ENCODE measurements around the gene HES6.

Gene HES6

DNA sequence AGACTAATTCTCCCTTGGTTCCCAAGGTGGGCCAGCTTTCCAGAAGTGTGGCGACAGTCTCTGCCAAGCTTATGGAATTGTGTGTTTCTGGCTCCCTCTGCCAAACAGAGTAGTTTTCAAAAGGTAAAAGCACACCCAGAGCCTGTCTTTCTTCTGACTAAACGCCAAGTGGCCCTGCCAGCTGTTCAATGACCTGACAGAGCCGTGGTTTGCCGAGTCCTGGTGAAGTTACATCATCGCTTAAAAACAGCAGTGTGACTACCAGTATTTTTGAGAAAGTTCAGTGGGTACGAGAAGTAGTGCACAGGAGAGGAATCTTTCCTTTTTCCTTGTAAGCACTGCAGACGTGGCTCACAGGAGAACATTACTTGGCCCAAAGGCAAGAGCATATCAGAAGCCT lies 46.7 kb upstream of the HES6 start:
- TF ChIP-seq SIN3A (IDR thresholded peaks at IDR 0.05; ENCODE audit: borderline replicate concordance, insufficient read depth, low read length): no peak
- TF ChIP-seq, protein P1, sequence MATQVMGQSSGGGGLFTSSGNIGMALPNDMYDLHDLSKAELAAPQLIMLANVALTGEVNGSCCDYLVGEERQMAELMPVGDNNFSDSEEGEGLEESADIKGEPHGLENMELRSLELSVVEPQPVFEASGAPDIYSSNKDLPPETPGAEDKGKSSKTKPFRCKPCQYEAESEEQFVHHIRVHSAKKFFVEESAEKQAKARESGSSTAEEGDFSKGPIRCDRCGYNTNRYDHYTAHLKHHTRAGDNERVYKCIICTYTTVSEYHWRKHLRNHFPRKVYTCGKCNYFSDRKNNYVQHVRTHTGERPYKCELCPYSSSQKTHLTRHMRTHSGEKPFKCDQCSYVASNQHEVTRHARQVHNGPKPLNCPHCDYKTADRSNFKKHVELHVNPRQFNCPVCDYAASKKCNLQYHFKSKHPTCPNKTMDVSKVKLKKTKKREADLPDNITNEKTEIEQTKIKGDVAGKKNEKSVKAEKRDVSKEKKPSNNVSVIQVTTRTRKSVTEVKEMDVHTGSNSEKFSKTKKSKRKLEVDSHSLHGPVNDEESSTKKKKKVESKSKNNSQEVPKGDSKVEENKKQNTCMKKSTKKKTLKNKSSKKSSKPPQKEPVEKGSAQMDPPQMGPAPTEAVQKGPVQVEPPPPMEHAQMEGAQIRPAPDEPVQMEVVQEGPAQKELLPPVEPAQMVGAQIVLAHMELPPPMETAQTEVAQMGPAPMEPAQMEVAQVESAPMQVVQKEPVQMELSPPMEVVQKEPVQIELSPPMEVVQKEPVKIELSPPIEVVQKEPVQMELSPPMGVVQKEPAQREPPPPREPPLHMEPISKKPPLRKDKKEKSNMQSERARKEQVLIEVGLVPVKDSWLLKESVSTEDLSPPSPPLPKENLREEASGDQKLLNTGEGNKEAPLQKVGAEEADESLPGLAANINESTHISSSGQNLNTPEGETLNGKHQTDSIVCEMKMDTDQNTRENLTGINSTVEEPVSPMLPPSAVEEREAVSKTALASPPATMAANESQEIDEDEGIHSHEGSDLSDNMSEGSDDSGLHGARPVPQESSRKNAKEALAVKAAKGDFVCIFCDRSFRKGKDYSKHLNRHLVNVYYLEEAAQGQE (IDR thresholded peaks at IDR 0.05; ENCODE audit: insufficient read depth in 1 of 2, low read depth in 2 of 2, low read length in 2 of 2): no peak

DNA sequence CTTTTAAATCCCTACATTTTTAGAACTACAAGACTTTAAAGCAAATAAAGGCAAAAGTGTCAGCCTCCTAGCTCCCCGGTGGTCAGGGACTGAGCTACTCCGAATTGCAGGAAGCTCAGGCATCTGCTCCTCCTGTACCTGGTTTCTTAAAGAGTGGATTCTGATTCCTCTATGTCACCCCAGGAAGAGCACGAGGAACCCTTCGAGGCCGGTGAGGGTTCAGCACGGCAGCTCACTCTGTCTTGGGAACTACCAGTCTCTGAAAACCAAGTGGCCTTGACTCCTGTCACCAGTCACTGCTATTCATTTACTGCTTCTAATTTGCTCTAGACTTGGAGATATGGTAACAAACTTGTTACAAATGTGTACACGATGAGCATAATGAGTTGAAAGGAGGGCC lies 46.3 kb upstream of the HES6 start:
- TF ChIP-seq FOXP2 (optimal IDR thresholded peaks at IDR 0.05; ENCODE audit: borderline replicate concordance, extremely low read depth, extremely low read length, insufficient read depth): no peak
- no peak for TF ChIP-seq SIN3A (IDR thresholded peaks at IDR 0.05; ENCODE audit: borderline replicate concordance, insufficient read depth, low read length)
- no peak for TF ChIP-seq TAF1 (IDR thresholded peaks at IDR 0.05; ENCODE audit: borderline replicate concordance, insufficient read depth, low read length)
- TF ChIP-seq POLR2AphosphoS5 (IDR thresholded peaks at IDR 0.05; ENCODE audit: low read depth, low read length): no peak
- TF ChIP-seq, protein P1 (IDR thresholded peaks at IDR 0.05; ENCODE audit: insufficient read depth in 1 of 2, low read depth in 2 of 2, low read length in 2 of 2): no peak

DNA sequence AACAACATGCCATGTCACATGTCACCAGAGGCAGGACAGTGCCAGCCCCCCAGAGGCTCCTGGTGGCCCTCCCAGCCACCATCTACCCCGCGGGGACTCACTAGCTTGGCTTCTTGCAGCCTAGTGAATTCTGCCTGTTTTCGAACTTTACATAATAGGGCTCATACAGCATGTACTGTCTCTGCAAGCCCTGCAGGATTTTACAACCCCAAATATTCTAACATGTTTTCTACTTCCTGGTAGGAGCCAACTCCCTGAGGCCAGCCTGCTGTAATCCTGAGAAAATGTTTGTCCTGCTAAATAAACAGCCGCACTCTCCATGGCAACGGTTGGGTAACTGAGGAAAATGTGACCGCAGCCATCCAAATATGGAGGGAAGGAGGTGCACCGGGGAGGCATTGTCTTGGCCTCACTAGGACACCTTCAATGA lies 45.8 kb upstream of the HES6 start:
- TF ChIP-seq TAF1 (IDR thresholded peaks at IDR 0.05; ENCODE audit: borderline replicate concordance, insufficient read depth, low read length) (no peak), SIN3A (IDR thresholded peaks at IDR 0.05; ENCODE audit: borderline replicate concordance, insufficient read depth, low read length) (no peak), FOXP2 (optimal IDR thresholded peaks at IDR 0.05; ENCODE audit: borderline replicate concordance, extremely low read depth, extremely low read length, insufficient read depth) (no peak), POLR2AphosphoS5 (IDR thresholded peaks at IDR 0.05; ENCODE audit: low read depth, low read length) (no peak; the same call in 1 of the 2 replicates)
- TF ChIP-seq, protein P1 (IDR thresholded peaks at IDR 0.05; ENCODE audit: insufficient read depth in 1 of 2, low read depth in 2 of 2, low read length in 2 of 2): no peak

DNA sequence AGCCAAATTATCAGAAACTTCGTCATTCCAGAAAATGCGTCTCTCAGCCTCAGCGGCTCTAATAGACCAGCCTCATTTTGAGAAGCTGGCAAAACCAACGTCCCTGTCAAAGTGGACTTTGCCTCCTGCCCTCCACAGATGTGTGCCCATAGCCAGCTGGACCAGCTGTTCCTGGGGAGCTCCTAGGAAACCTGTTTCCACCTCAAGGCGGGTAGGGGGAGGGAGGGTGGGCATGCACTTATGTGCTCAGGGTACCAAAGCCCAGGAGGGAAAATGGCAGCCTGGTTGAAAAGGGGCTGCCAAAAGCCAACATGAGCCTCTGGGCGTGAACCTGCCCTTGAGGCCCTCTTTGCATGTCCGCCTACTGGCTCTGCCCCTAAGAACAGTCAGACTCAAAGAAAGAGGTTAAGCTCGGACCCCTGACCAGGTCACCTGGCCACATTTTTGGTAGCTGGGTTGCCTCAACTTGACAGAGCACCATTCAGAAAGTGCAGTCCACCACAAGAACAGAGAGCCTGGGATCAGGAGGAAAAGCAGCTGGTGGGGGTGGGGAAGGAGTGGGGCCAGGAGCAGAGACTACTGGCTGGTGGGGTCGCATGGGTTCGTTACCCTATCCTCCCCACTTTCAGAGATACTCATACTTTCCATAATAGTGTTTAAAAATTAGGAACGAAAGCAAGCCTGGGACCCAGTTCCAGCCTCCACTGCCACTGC lies 45.1 kb upstream of the HES6 start:
- TF ChIP-seq FOXP2 (optimal IDR thresholded peaks at IDR 0.05; ENCODE audit: borderline replicate concordance, extremely low read depth, extremely low read length, insufficient read depth) (no peak), POLR2AphosphoS5 (IDR thresholded peaks at IDR 0.05; ENCODE audit: low read depth, low read length) (no peak), SIN3A (IDR thresholded peaks at IDR 0.05; ENCODE audit: borderline replicate concordance, insufficient read depth, low read length) (no peak), TAF1 (IDR thresholded peaks at IDR 0.05; ENCODE audit: borderline replicate concordance, insufficient read depth, low read length) (no peak)
- TF ChIP-seq, protein P1 (IDR thresholded peaks at IDR 0.05; ENCODE audit: insufficient read depth in 1 of 2, low read depth in 2 of 2, low read length in 2 of 2): no peak

All from PFSK-1 (cell line).